HG02571 (cell line): ENCODE measurements around the gene SP3.
A peak's percentile ranks its signal among the peaks of the same experiment; 100 is the strongest.

Experiments used
- ATAC-seq: cut with Tn5 transposase; IDR thresholded peaks from one replicate; pipeline ENCODE4 v1.9.1; 2021; ENCODE audit warnings: mild to moderate bottlenecking, moderate library complexity; ENCODE audit not compliant: unreplicated experiment

Gene SP3

DNA sequence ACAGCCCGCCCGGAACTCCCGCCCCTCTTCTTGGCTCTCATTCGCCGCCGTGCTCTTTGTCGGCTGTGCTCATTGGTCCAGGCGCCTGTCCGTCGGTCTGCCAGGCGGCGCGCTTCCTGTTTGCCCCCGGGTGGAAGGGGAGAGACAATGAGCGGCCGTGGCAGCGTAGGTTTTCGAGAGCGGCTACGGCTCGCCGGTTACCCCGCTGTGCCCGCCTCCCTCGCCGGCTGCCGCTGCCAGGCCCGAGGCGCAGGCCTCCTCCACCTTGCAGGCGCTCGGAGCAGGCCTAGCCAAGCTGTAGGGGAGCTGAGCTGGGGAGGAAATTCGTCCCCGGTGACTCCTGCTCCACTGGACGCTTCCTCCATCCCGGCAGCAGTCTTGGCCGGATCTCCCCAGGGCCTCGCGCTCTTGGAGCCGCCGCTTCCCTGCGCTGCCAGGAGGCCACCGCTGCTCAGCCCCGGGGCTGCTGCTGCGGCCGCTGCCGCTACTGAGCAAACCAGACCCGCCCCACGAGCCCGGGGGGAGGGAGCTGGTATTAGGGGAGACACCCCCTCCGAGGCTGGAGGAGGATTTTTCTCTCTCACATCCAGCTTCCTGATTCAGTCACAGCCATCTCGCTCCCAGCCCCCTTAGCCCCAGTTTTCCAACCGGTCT lies at the start of gene SP3:
Gene SP3, minus strand, starts transcription at position 2 of the 654 bp plus-strand sequence. CDS start 202 bp downstream, outside the sequence.
- peak; percentile 68 for ATAC-seq

GRCh38 chr2:174014699-174015070 lies 49.5 kb upstream of the SP3 start:
- ATAC-seq = no peak

DNA sequence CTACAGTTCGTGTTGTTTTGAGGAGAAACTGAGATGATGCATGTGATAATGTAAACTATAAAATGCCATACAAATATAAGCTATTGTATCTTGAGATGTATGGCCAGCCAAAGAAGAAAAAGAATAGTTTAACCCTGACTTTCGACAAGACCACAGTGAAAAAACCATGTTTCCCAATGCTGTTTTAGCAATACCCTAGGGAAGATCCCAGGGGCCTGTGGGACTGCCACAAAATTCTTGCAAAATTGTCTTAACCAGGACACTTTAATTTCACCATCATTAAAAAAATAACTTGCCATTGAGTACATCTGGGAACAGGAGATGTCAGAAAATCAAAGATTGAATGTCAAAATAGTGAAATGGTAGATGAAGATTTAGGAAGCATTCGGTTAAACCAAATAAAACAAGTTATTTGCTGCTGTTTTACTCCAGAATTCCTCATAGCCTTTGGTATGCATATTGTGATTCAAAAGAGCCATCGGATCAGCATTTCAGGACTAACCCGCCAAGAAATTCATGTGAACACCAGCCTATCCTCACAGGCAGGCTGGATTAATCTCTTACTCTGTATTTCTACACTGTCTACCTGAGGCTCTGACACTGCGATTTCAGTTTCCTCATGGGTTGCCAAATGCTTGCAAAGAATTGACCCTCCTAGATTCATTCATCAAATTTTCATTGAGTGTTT lies 49.0 kb upstream of the SP3 start:
- ATAC-seq = no peak

GRCh38 chr2:174013315-174013751 lies 48.2 kb upstream of the SP3 start:
- no peak for ATAC-seq

- no peak for ATAC-seq
Observed at GRCh38 chr2:174012347-174013314, 47.5 kb upstream of the SP3 start.

DNA sequence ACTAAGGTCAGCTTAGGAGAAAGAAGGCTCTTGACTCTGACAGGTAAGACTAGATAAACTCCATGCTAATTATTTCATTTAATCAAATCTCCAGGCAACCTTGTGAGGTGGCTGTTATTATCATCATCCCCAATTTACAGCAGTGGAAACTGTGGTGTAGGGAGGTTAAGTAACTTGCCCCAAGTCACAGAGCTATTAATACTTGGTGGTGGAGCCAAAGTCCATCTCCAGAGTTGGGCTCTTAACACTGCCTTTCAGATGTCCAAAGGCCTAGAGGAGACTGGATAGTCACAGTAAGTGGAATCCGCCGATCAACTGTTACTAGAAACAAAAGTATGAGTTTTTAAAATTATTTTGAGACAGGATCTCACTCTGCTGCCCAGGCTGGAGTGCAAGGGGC lies 46.6 kb upstream of the SP3 start:
- ATAC-seq = no peak

DNA sequence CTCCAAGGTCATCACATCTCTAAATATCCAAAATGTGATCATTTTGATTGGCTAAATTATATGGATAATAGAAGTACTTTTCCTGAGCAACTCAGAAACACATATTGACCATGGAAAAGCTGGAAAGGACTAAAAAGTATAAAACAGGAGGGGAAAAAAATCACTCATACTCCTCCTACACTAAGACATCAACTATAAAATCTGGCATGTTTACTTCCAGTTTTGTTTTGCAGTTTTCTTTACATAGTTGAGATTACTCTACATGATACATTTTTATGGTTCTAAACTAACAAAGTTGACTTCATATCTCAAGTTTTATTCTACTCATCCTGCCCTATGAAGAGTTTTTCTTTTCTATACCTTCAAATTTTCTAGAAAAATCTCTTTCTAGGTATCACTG lies 46.0 kb upstream of the SP3 start:
- ATAC-seq = no peak

- ATAC-seq = no peak
Observed at GRCh38 chr2:174009488-174010223, 44.5 kb upstream of the SP3 start.

DNA sequence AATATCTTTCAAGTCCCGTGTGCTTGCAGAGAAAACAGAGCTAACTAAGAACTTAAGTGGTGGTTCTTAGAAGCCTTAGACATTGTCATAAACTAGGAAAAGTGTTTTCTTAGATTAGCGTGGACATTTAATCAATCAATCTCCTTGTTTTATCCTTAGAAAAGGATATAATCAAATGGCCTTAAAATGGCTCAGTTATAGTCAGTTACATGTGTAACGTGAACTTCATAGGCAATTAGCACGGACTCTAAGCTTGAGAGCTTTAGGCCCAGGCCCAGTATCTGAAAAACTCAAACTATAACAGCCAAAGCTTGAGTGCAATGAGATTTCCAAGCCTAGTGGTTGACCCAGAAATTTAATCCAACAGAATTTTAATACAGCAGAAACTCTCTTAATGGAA lies 43.5 kb upstream of the SP3 start:
- no peak for ATAC-seq

DNA sequence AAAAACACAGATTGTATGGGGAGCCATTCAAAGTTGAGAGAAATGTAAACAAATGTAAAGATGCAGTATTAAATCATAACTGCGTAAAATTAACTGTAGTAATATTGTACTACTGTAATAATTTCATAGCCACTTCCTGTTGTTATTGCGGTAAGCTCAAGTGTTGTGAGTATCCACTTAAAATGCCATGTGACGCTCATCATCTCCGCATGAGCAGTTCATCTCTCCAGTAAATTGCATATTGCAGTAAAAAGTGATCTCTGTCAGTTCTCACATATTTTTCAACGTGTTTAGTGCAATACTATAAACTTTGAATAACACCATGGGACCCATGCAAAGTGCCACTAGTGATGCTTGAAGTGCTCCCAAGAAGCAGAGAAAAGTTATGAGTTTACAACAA lies 41.8 kb upstream of the SP3 start:
- ATAC-seq = no peak

DNA sequence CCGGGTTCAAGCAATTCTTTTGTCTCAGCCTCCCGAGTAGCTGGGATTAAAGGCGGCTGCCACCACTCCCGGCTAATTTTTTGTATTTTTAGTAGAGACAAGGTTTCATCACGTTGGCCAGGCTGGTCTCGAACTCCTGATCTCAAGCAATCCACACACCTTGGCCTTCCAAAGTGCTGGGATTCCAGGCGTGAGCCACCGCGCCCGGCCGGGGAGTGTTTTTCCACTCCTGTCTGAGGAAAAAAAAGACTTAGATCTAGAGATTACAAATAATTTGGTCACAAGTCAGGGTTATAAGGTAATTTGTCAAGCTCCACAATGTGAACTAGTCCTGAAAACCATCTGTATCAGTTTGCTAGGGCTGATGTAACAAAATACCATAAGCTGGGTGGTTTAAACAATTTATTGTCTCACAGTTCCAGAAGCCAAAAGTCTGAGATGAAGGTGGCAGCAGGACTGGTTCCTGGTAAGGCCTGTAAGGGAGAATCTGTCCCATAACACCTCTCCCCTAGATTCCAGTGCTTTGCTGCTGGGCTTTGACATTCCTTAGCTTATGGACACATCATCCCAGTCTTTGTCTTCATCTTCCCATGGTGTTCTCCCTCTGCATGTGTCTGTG lies 40.7 kb upstream of the SP3 start:
- ATAC-seq = no peak

GRCh38 chr2:174004905-174005605 lies 39.9 kb upstream of the SP3 start:
- ATAC-seq = peak; percentile 83

- no peak for ATAC-seq
Observed at GRCh38 chr2:174003720-174004695, 38.8 kb upstream of the SP3 start.

GRCh38 chr2:174002679-174003078 lies 37.5 kb upstream of the SP3 start:
- no peak for ATAC-seq

DNA sequence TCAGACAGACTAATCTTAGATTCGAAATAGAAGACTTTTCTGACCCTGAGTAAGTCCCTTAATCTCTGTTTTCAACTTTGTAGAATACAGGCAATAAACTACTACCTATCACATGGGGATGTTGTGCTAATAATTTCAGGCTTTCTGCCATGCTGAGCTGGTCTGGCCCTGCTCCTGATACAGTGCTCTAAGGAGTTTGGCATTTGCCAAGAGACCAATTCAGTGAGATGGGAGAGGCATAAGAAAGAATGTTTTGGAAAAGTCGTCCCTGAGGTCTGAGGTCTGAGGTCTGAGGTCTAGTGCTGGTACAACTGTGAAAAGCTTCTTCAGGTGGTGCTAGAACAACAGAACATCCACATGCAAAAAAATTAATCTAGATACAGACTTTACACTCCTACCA lies 35.9 kb upstream of the SP3 start:
- ATAC-seq = no peak

GRCh38 chr2:173999724-174000123 lies 34.6 kb upstream of the SP3 start:
- no peak for ATAC-seq

DNA sequence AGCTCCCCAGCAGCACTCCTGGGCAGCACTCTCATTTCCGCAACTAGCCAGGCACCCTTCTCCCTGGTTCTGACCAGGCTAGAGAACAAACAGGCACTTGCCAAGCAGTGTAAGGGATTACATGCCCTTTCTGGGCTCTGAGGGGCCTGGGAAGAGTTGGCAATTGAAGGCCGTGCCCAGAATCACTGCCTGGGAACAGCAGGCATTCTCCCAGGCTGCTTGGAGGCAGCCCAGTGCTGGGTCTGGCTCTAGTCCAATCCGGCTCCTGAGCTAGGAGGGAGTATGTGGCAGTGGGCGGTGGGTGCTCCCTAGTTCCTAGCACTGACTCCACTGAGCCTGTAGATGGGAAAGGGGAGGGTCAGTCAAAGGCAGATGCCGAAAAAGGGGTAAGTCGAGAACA lies 34.1 kb upstream of the SP3 start:
- no peak for ATAC-seq

- no peak for ATAC-seq
Observed at GRCh38 chr2:173998386-173998785, 33.2 kb upstream of the SP3 start.

DNA sequence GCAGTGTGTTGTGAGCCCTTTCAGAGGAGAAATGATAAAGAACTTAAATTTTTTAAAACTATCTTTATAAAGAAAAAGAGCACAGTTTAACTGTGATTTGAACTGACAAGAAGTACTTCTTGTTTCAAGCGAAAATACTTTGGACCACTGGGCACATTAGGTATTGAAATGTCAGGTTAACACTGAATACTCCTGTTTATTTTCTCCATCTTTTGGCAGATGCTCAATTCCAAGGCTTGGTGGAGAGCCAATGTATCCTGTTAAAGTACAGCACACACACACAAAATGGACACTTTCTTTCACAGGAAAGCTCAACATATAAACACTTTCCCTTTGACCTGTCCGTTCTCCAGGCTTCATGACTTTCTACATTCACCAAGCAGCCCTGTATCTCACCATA lies 32.6 kb upstream of the SP3 start:
- no peak for ATAC-seq
